HepG2 (cell line): ENCODE measurements around the gene CNNM1. TPM values are rescaled to one million over a fixed set of nuclear protein-coding genes. Genes with fewer than 3 reads are reported as not detected.

Experiments used
- DDIT3 ChIP-seq: sonication (generic); formaldehyde crosslinking; IDR thresholded peaks from 2 replicates; pipeline ENCODE4 v1.4.0; 2020; ENCODE audit warnings: mild to moderate bottlenecking, missing genetic modification reagents
- GABPB1 ChIP-seq: IDR thresholded peaks from 2 replicates; pipeline ENCODE4 v1.6.1; 2016; ENCODE audit warnings: mild to moderate bottlenecking, missing genetic modification reagents, moderate library complexity, missing compliant biosample characterization
- HNRNPH1 ChIP-seq: fragments of 200-400 bp; formaldehyde crosslinking; optimal IDR thresholded peaks from 2 replicates; pipeline ENCODE3; 2017; ENCODE audit warnings: mild to moderate bottlenecking, low read depth, low read length
- HOXA7 ChIP-seq: sonication (generic); formaldehyde crosslinking; IDR thresholded peaks from 2 replicates; pipeline ENCODE4 v1.8.1; 2022; ENCODE audit warnings: mild to moderate bottlenecking, missing genetic modification reagents, moderate library complexity
- MEIS1 ChIP-seq: sonication (generic); formaldehyde crosslinking; IDR thresholded peaks from 2 replicates; pipeline ENCODE4 v1.9.0; 2021; ENCODE audit warnings: mild to moderate bottlenecking, missing genetic modification reagents, moderate library complexity, borderline replicate concordance
- MXD4 ChIP-seq: IDR thresholded peaks from 2 replicates; pipeline ENCODE4 v1.6.1; 2016; ENCODE audit warnings: mild to moderate bottlenecking, missing biosample characterization, missing genetic modification reagents
- NFYC ChIP-seq: IDR thresholded peaks from 2 replicates; pipeline ENCODE4 v1.6.1; 2016; ENCODE audit warnings: missing genetic modification reagents, missing compliant biosample characterization
- NR2F6 ChIP-seq, 2 experiments: IDR thresholded peaks; 2 replicates each; pipeline ENCODE4 v1.6.1; 2016; ENCODE audit warnings: antibody characterized with exemption in 1 of 2, mild to moderate bottlenecking in 1 of 2
- ZNF317 ChIP-seq: sonication (generic); formaldehyde crosslinking; IDR thresholded peaks from 2 replicates; pipeline ENCODE4 v1.5.0; 2020; ENCODE audit warnings: mild to moderate bottlenecking, missing genetic modification reagents
- ZNF414 ChIP-seq: sonication (generic); formaldehyde crosslinking; IDR thresholded peaks from 2 replicates; pipeline ENCODE4 v1.5.0; 2020; ENCODE audit warnings: missing genetic modification reagents
- ZNF503 ChIP-seq: sonication (generic); formaldehyde crosslinking; IDR thresholded peaks from 2 replicates; pipeline ENCODE4 v1.4.0; 2020; ENCODE audit warnings: missing genetic modification reagents
- ZNF530 ChIP-seq: sonication (generic); formaldehyde crosslinking; IDR thresholded peaks from 2 replicates; pipeline ENCODE4 v1.5.0; 2020; ENCODE audit warnings: low read depth, mild to moderate bottlenecking, missing genetic modification reagents
- ZNF672 ChIP-seq: sonication (generic); formaldehyde crosslinking; IDR thresholded peaks from 2 replicates; pipeline ENCODE4 v1.8.1; 2022; ENCODE audit warnings: missing genetic modification reagents
- ZSCAN12 ChIP-seq: sonication (generic); formaldehyde crosslinking; IDR thresholded peaks from 2 replicates; pipeline ENCODE4 v1.9.0; 2021; ENCODE audit warnings: mild to moderate bottlenecking, missing genetic modification reagents
- polyA plus RNA-seq, 8 experiments: library from polyadenylated mRNA; depleted of rRNA in 3 of 8; stranded (reverse) in 7 of 8; unstranded in 1 of 8; fragments of >200 nt; fragmentation: Illumina TruSeq in 4 of 8; extraction: Trizol in 4 of 8; gene quantifications; 2 replicates each; pipeline versions ENCODE4 v1.2.1 to v1.2.3, GENCODE V29; 2011 to 2016; ENCODE audit warnings: low read depth in 4 of 8, missing spikeins in 1 of 8, mixed read lengths in 1 of 8; ENCODE audit not compliant: insufficient read depth in 1 of 8
- total RNA-seq, 5 experiments: library from RNA; depleted of rRNA; stranded (reverse); fragments of >200 nt; fragmentation: Illumina TruSeq; extraction: Trizol; gene quantifications; 2 replicates each; pipeline ENCODE4 v1.2.3, GENCODE V29; 2016; ENCODE audit warnings: low read depth in 1 of 5
- TF ChIP-seq, protein P1 (sequence below): sonication (generic); formaldehyde crosslinking; conservative IDR thresholded peaks from 2 replicates; pipeline ENCODE4 v1.4.0; 2020; ENCODE audit warnings: missing genetic modification reagents
- TF ChIP-seq, protein P2 (sequence below): sonication (generic); formaldehyde crosslinking; IDR thresholded peaks from 2 replicates; pipeline ENCODE4 v1.8.0; 2022; ENCODE audit warnings: mild to moderate bottlenecking, missing genetic modification reagents; ENCODE audit not compliant: insufficient replicate concordance
- TF ChIP-seq, protein P3 (sequence below): sonication (generic); formaldehyde crosslinking; IDR thresholded peaks from 2 replicates; pipeline ENCODE4 v1.5.0; 2020; ENCODE audit warnings: mild to moderate bottlenecking, missing genetic modification reagents, borderline replicate concordance

The CNNM1 gene
- total and polyA plus RNA-seq, 2 of the 13 experiments (the other 11 are each of a cell fraction or from before 2014, with no cell fraction given), result 4.3 to 9.6 TPM

GRCh38 chr10:99421233-99421739 lies 92.1 kb downstream of the CNNM1 start (continued):
- TF ChIP-seq HNRNPH1, result no peak
- peak; percentile 88 for TF ChIP-seq ZNF503 (CRISPR knock-in tag)
- TF ChIP-seq, protein P1, sequence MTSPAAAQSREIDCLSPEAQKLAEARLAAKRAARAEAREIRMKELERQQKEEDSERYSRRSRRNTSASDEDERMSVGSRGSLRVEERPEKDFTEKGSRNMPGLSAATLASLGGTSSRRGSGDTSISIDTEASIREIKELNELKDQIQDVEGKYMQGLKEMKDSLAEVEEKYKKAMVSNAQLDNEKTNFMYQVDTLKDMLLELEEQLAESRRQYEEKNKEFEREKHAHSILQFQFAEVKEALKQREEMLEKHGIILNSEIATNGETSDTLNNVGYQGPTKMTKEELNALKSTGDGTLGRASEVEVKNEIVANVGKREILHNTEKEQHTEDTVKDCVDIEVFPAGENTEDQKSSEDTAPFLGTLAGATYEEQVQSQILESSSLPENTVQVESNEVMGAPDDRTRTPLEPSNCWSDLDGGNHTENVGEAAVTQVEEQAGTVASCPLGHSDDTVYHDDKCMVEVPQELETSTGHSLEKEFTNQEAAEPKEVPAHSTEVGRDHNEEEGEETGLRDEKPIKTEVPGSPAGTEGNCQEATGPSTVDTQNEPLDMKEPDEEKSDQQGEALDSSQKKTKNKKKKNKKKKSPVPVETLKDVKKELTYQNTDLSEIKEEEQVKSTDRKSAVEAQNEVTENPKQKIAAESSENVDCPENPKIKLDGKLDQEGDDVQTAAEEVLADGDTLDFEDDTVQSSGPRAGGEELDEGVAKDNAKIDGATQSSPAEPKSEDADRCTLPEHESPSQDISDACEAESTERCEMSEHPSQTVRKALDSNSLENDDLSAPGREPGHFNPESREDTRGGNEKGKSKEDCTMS, result no peak
- TF ChIP-seq ZNF414, result 0 out of 2 replicates have a peak, but pooled peaks have one; percentile 54
- TF ChIP-seq ZSCAN12, result 0 out of 2 replicates have a peak, but pooled peaks have one; percentile 39
- TF ChIP-seq, protein P2, sequence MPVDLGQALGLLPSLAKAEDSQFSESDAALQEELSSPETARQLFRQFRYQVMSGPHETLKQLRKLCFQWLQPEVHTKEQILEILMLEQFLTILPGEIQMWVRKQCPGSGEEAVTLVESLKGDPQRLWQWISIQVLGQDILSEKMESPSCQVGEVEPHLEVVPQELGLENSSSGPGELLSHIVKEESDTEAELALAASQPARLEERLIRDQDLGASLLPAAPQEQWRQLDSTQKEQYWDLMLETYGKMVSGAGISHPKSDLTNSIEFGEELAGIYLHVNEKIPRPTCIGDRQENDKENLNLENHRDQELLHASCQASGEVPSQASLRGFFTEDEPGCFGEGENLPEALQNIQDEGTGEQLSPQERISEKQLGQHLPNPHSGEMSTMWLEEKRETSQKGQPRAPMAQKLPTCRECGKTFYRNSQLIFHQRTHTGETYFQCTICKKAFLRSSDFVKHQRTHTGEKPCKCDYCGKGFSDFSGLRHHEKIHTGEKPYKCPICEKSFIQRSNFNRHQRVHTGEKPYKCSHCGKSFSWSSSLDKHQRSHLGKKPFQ, result peak; percentile 48
- peak; percentile 37; the same call in 1 of the 2 replicates for TF ChIP-seq NFYC (CRISPR knock-in tag)
- TF ChIP-seq NR2F6 (IDR thresholded peaks at IDR 0.05), result peak; percentile 91
- TF ChIP-seq NR2F6 (CRISPR knock-in tag; IDR thresholded peaks at IDR 0.05), result peak; percentile 90
- no peak for TF ChIP-seq DDIT3 (CRISPR knock-in tag)
- TF ChIP-seq ZNF672 (CRISPR knock-in tag), result no peak
- no peak for TF ChIP-seq HOXA7
- TF ChIP-seq ZNF317 (CRISPR knock-in tag), result 0 out of 2 replicates have a peak, but pooled peaks have one; percentile 52
- no peak; the same call in none of the 2 replicates for TF ChIP-seq GABPB1 (CRISPR knock-in tag)
- peak; percentile 92; the same call in 1 of the 2 replicates for TF ChIP-seq MEIS1 (CRISPR knock-in tag)
- TF ChIP-seq, protein P3, sequence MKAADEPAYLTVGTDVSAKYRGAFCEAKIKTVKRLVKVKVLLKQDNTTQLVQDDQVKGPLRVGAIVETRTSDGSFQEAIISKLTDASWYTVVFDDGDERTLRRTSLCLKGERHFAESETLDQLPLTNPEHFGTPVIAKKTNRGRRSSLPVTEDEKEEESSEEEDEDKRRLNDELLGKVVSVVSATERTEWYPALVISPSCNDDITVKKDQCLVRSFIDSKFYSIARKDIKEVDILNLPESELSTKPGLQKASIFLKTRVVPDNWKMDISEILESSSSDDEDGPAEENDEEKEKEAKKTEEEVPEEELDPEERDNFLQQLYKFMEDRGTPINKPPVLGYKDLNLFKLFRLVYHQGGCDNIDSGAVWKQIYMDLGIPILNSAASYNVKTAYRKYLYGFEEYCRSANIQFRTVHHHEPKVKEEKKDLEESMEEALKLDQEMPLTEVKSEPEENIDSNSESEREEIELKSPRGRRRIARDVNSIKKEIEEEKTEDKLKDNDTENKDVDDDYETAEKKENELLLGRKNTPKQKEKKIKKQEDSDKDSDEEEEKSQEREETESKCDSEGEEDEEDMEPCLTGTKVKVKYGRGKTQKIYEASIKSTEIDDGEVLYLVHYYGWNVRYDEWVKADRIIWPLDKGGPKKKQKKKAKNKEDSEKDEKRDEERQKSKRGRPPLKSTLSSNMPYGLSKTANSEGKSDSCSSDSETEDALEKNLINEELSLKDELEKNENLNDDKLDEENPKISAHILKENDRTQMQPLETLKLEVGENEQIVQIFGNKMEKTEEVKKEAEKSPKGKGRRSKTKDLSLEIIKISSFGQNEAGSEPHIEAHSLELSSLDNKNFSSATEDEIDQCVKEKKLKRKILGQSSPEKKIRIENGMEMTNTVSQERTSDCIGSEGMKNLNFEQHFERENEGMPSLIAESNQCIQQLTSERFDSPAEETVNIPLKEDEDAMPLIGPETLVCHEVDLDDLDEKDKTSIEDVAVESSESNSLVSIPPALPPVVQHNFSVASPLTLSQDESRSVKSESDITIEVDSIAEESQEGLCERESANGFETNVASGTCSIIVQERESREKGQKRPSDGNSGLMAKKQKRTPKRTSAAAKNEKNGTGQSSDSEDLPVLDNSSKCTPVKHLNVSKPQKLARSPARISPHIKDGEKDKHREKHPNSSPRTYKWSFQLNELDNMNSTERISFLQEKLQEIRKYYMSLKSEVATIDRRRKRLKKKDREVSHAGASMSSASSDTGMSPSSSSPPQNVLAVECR, result peak; percentile 62; the same call in 1 of the 2 replicates
- no peak for TF ChIP-seq ZNF530 (CRISPR knock-in tag)
- TF ChIP-seq MXD4 (CRISPR knock-in tag), result peak; percentile 25; the same call in 1 of the 2 replicates
